Body of pancreas (tissue), 4 donors: ENCODE measurements around the gene MRPL36. TPM values are rescaled to one million over a fixed set of nuclear protein-coding genes. Genes with fewer than 3 reads are reported as not detected.

Experiments used
- ATAC-seq: fragments of 150-250 bp; one replicate; pipeline ENCODE4 v1.9.1; 2016
- DNase-seq, 4 donors: peaks; one replicate each; pipeline ENCODE4 v3.0.0-alpha.2; 2019
- H3K27ac ChIP-seq, 4 donors: fragments of 200-600 bp; sonication (generic); 1 replicate in 3 of 4; 2 replicates in 1 of 4; pipeline versions ENCODE4 v1.5.1 to v1.6.1; 2016 to 2019; ENCODE audit warnings: mild to moderate bottlenecking in 1 of 4, mixed read lengths in 1 of 4, moderate library complexity in 1 of 4
- H3K27me3 ChIP-seq, 2 donors: fragments of 200-600 bp; sonication (generic); one replicate each; pipeline ENCODE4 v1.6.0; 2016; ENCODE audit warnings: mild to moderate bottlenecking in 1 of 2
- H3K36me3 ChIP-seq, 2 donors: fragments of 200-600 bp; sonication (generic); replicated peaks in 1 of 2; 2 replicates each; pipeline ENCODE4 v1.5.1; 2016; ENCODE audit warnings: low read depth in 2 of 2; ENCODE audit not compliant: insufficient read depth in 1 of 2
- H3K4me1 ChIP-seq: fragments of 200-600 bp; sonication (generic); one replicate; pipeline ENCODE4 v1.6.0; 2016
- H3K4me3 ChIP-seq, 2 donors: fragments of 200-600 bp; sonication (generic); 1 replicate in 1 of 2; 2 replicates in 1 of 2; pipeline ENCODE4 v1.5.1; 2016 to 2019
- H3K9me3 ChIP-seq, 3 donors: fragments of 200-600 bp; sonication (generic); 1 replicate in 2 of 3; 2 replicates in 1 of 3; pipeline ENCODE4 v1.5.1; 2016
- CTCF ChIP-seq, 7 experiments: fragments of 450-650 bp in 4 of 7; fragments of 200-600 bp in 3 of 7; sonication (generic) in 3 of 7; IDR thresholded peaks; one replicate each; pipeline ENCODE4 v1.5.1; 2016 to 2019; ENCODE audit warnings: antibody characterized with exemption in 7 of 7
- POLR2A ChIP-seq, 3 donors: fragments of 450-650 bp; IDR thresholded peaks; one replicate each; pipeline ENCODE4 v1.6.1; 2016; ENCODE audit warnings: antibody characterized with exemption in 3 of 3, mild to moderate bottlenecking in 2 of 3
- WGBS, 2 donors: methylation state at CpG; one replicate each; pipeline ENCODE4 v1.1.5; 2017; 5-methylcytosine and 5-hydroxymethylcytosine counted together
- intact Hi-C: fragments of 100-400 bp; cut with DNase I; formaldehyde crosslinking; loops from one replicate; pipeline ENCODE4 v1.15.1; 2023
- total RNA-seq, 2 donors: library from RNA; depleted of rRNA; stranded (reverse); fragments of >200 nt; gene quantifications; one replicate each; pipeline ENCODE4 v1.1.0, GENCODE V29; 2016

The MRPL36 gene
- 10 to 100 TPM in 1 of 2 donors, 1 to 10 TPM in 1; 4.9 to 16.3 TPM for total RNA-seq

DNA sequence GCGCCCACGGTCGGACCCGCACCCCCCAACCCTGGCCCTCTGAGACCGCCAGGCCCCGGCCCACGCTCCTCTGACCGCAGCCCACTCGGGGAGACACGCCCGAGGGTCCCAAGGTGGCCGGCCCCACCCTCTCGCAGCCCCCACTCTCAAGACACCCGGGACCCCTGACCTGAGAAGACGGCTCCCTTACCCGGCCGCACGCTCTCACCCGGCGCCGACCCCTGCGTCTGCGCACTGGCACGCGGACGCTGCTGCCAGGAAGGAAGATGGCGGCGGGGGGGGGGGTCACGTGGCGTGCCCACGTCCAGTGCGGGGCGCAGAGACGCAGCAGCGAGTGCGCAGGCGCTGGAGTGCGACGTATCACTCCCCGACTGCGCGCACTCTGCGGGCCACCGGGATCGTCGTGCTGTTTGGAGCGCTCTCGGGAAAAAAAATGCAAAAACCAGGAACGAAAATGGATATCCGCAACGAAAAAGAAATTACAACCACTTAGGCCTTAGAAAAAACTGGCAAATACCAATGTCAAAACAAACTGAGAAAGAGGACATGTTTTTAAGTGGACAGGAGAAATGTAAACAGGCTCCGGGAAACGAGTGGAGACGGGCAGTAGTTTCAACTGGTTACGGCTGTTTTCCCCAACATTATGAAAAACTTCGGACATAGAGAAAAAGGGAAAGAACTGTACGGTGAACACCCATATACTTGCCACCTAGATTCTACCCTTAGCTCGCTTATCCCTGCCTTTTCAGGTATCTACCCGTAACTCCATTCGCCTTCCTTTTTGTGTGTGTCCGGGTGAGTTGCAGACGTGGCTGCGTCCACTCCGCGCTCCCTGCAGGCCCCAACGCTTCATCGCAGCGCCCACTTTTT, at the start of gene MRPL36:
Gene MRPL36 (minus strand): TSS at position 236 of the 870 bp plus-strand sequence. CDS start 902 bp downstream, outside the sequence.
- WGBS, 2 donors, result 1 to 4% methylated on average over 37 to 68 of the region's 68 CpGs
- TF ChIP-seq CTCF (IDR thresholded peaks at IDR 0.05) (peak in 2 of 7 experiments; percentile 3 to 26), POLR2A (IDR thresholded peaks at IDR 0.05) (peak; percentile 56 to 93 (median 90))
- peak; percentile 94 to 95 (median 95) for DNase-seq
- no peaks in the 10 kb centered on the region for H3K27me3 ChIP-seq
- H3K27ac ChIP-seq, result peak within 1 kb of the TSS; percentile 63 to 90 (median 76)
- peak within 1 kb of the TSS; percentile 94 to 98 for H3K4me3 ChIP-seq
- H3K36me3 ChIP-seq, result peaks cover 1 to 12% of the 10 kb centered on the region in 2 donors
- no peaks in the 10 kb centered on the region for H3K9me3 ChIP-seq
- peak; percentile 90 for ATAC-seq
- intact Hi-C loops, result no loop called here
- peaks cover 30% of the 10 kb centered on the region for H3K4me1 ChIP-seq

DNA sequence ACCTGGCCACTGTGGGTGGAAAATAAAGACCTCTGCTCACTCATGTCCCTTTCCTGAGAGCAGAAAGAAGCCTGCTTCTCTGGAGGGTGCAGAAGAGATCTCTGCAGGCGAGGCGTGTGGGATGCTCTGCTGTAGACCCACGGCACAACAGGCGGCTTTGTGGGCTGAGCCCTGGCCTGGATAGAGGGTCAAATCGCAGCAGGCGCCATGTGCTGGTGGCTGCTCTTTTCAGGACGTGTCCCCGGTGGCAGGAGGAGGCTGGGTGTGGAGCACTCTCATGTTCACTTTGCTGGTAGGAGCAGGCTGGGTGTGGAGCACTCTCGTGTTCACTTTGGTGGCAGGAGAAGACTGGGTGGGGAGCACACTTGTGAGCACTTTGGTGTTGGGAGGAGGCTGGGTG, 48.0 kb upstream of the MRPL36 start:
- no peak overlapping the region for H3K4me3 ChIP-seq
- no peak overlapping the region for H3K27ac ChIP-seq
- WGBS, 2 donors, result 50 to 62% methylated on average over 9 of the region's 9 CpGs
- TF ChIP-seq POLR2A (IDR thresholded peaks at IDR 0.05), result no peak
- no peak for TF ChIP-seq CTCF (IDR thresholded peaks at IDR 0.05)
- no peaks in the 10 kb centered on the region for H3K27me3 ChIP-seq
- no peaks in the 10 kb centered on the region for H3K9me3 ChIP-seq
- no peaks in the 10 kb centered on the region for H3K36me3 ChIP-seq
- H3K4me1 ChIP-seq, result no peaks in the 10 kb centered on the region
- intact Hi-C loops, result no loop called here
- DNase-seq, result no peak
- ATAC-seq, result no peak

DNA sequence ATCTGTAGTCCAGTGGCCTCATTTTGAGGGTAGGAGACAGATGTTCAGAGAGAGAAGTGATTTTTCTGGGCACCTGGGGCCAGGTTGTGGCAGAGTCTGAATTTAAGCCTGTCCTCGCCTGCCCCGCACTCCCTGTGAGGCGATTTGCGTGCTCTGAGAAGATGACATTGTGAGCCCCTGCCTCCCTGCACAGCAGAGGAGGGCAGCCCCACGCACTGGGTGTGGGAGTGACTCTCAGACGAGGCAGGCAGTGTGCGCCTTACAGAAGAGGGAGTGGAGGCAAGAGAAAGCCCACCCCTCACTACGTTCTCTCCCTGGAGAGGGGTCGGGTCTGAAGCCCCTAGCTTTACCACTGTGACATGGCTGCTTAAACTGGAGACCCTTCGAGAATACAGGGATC, 47.4 kb upstream of the MRPL36 start:
- H3K27ac ChIP-seq, result no peak overlapping the region
- 35 to 54% methylated on average over 6 to 10 of the region's 10 CpGs for WGBS, 2 donors
- intact Hi-C loops, result no loop called here
- DNase-seq (no peak), ATAC-seq (no peak)
- TF ChIP-seq POLR2A (IDR thresholded peaks at IDR 0.05) (no peak), CTCF (IDR thresholded peaks at IDR 0.05) (no peak)
- no peaks in the 10 kb centered on the region for H3K27me3 ChIP-seq
- H3K4me1 ChIP-seq, result no peaks in the 10 kb centered on the region
- H3K36me3 ChIP-seq, result no peaks in the 10 kb centered on the region
- no peaks in the 10 kb centered on the region for H3K9me3 ChIP-seq
- no peak overlapping the region for H3K4me3 ChIP-seq

- no peak overlapping the region for H3K27ac ChIP-seq
- H3K9me3 ChIP-seq, result no peaks in the 10 kb centered on the region
- DNase-seq, result no peak
- H3K27me3 ChIP-seq, result no peaks in the 10 kb centered on the region
- no peak for ATAC-seq
- H3K4me1 ChIP-seq, result no peaks in the 10 kb centered on the region
- WGBS, 2 donors, result 76 to 80% methylated on average over 11 to 13 of the region's 13 CpGs
- intact Hi-C loops, result no loop called here
- no peak for TF ChIP-seq POLR2A (IDR thresholded peaks at IDR 0.05)
- TF ChIP-seq CTCF (IDR thresholded peaks at IDR 0.05), result no peak
- H3K36me3 ChIP-seq, result no peaks in the 10 kb centered on the region
- H3K4me3 ChIP-seq, result no peak overlapping the region
These were observed 46.9 kb upstream of the MRPL36 start for GRCh38 chr5:1846583-1846982.
